Ishikawa (cell line): ENCODE results near the gene PLCL2.

Experiments
- CEBPB ChIP-seq: IDR thresholded peaks from 2 replicates; pipeline ENCODE4 v1.6.1; 2012
- CREB1 ChIP-seq: IDR thresholded peaks from 2 replicates; pipeline ENCODE4 v1.6.1; 2012; ENCODE audit warnings: low read depth
- EGR1 ChIP-seq: IDR thresholded peaks from 2 replicates; pipeline ENCODE4 v1.6.1; 2012
- EP300 ChIP-seq: IDR thresholded peaks from 2 replicates; pipeline ENCODE4 v1.6.1; 2012; ENCODE audit warnings: borderline replicate concordance
- FOXM1 ChIP-seq: IDR thresholded peaks from 2 replicates; pipeline ENCODE4 v1.6.1; 2012; ENCODE audit warnings: low read depth, borderline replicate concordance
- MAX ChIP-seq: IDR thresholded peaks from 2 replicates; pipeline ENCODE4 v1.6.1; 2012
- NFIC ChIP-seq: IDR thresholded peaks from 2 replicates; pipeline ENCODE4 v1.6.1; 2012
- RAD21 ChIP-seq: IDR thresholded peaks from 2 replicates; pipeline ENCODE4 v1.6.1; 2012; ENCODE audit warnings: low read depth
- REST ChIP-seq: IDR thresholded peaks from 2 replicates; pipeline ENCODE4 v1.6.1; 2012; ENCODE audit warnings: low read depth, mild to moderate bottlenecking
- TAF1 ChIP-seq: IDR thresholded peaks from 2 replicates; pipeline ENCODE4 v1.6.1; 2012; ENCODE audit warnings: low read depth, mild to moderate bottlenecking
- TCF12 ChIP-seq: IDR thresholded peaks from 2 replicates; pipeline ENCODE4 v1.6.1; 2012; ENCODE audit warnings: low read depth
- TEAD4 ChIP-seq: IDR thresholded peaks from 2 replicates; pipeline ENCODE4 v1.6.1; 2012
- USF1 ChIP-seq: IDR thresholded peaks from 2 replicates; pipeline ENCODE4 v1.6.1; 2012
- YY1 ChIP-seq: IDR thresholded peaks from 2 replicates; pipeline ENCODE4 v1.6.1; 2012; ENCODE audit warnings: low read depth
- ZBTB7A ChIP-seq: IDR thresholded peaks from 2 replicates; pipeline ENCODE4 v1.6.1; 2012; ENCODE audit warnings: low read depth

Gene PLCL2

GRCh38 chr3:16883723-16884083 is 1.1 kb upstream of the PLCL2 start:
- TF ChIP-seq FOXM1 = no peak
- TF ChIP-seq RAD21 = no peak
- no peak for TF ChIP-seq REST
- no peak for TF ChIP-seq CREB1
- no peak for TF ChIP-seq USF1

- TF ChIP-seq EP300 (no peak), USF1 (no peak), ZBTB7A (peak; percentile 87), REST (no peak), RAD21 (peak; percentile 38; the same call in 1 of the 2 replicates), EGR1 (no peak), CEBPB (no peak), TEAD4 (no peak), TAF1 (no peak), MAX (peak; percentile 41; the same call in 1 of the 2 replicates)
These were observed 539 bp upstream of the PLCL2 start for GRCh38 chr3:16884084-16884747.

GRCh38 chr3:16885593-16886302 is 993 bp downstream of the PLCL2 start:
- TF ChIP-seq ZBTB7A (no peak), EP300 (no peak), MAX (no peak), REST (no peak), EGR1 (no peak), RAD21 (no peak), YY1 (no peak), CEBPB (no peak), TCF12 (no peak), CREB1 (no peak), USF1 (no peak), TEAD4 (no peak), NFIC (no peak), FOXM1 (no peak), TAF1 (no peak)

- no peak for TF ChIP-seq RAD21
- TF ChIP-seq TCF12 = no peak
- TF ChIP-seq FOXM1 = no peak
- TF ChIP-seq ZBTB7A = no peak
- TF ChIP-seq CEBPB = no peak
- no peak for TF ChIP-seq USF1
- no peak for TF ChIP-seq TEAD4
- TF ChIP-seq EGR1 = no peak
- TF ChIP-seq EP300 = no peak
- no peak for TF ChIP-seq TAF1
- TF ChIP-seq YY1 = no peak
These were observed 1.5 kb downstream of the PLCL2 start for GRCh38 chr3:16886303-16886683.
